Measurements from ENCODE around the gene ARMC7.
A peak's percentile ranks its signal among the peaks of the same experiment; 100 is the strongest.
"Not testable (repeated sequence)": the region's sequence is repeated elsewhere in the genome, so short reads cannot be mapped to it uniquely, and the experiment has no call there.

ARMC7 gene

GRCh38 chr17:75127936-75128335 lies 18.2 kb downstream of the ARMC7 start:
- Histone ChIP-seq H3K79me1 (replicated peaks; ENCODE audit: low read length, poor library complexity, severe bottlenecking) (peaks cover 24% of the 10 kb centered on the region), H3K4me1 (ENCODE audit: control insufficient read depth, insufficient read depth, low read depth, low read length) (peaks cover 24% of the 10 kb centered on the region), H3K36me3 (ENCODE audit: control insufficient read depth in 1 of 2, insufficient read depth in 2 of 2, low read depth in 1 of 2, low read length in 2 of 2) (peaks cover 18 to 39% of the 10 kb centered on the region in 2 experiments)
- H3K4me3 ChIP-seq (ENCODE audit: insufficient read depth in 1 of 2, low read depth in 1 of 2, low read length in 2 of 2); H3K27me3 ChIP-seq (ENCODE audit: control insufficient read depth in 1 of 2, insufficient read depth in 1 of 2, low read length in 2 of 2); H3K27ac ChIP-seq (ENCODE audit: low read length, poor library complexity, severe bottlenecking); H3K18ac ChIP-seq (ENCODE audit: low read depth in 1 of 2, low read length in 2 of 2); H2AK5ac ChIP-seq (ENCODE audit: low read length, severe bottlenecking); H3K4me2 ChIP-seq (ENCODE audit: low read length, poor library complexity, severe bottlenecking); H2BK15ac ChIP-seq (ENCODE audit: low read depth, poor library complexity, severe bottlenecking); H2BK5ac ChIP-seq (ENCODE audit: low read depth, low read length, poor library complexity, severe bottlenecking); H3K9me3 ChIP-seq (ENCODE audit: control insufficient read depth, low read length); H4K91ac ChIP-seq (ENCODE audit: low read length); H3K23ac ChIP-seq (ENCODE audit: low read length in 2 of 2); DNase-seq; H2AFZ ChIP-seq (ENCODE audit: low read depth, low read length); H3K4ac ChIP-seq (ENCODE audit: low read depth in 1 of 2, low read length in 2 of 2); H2BK120ac ChIP-seq (ENCODE audit: low read depth, low read length); H3K9ac ChIP-seq (ENCODE audit: low read length); H3K14ac ChIP-seq (ENCODE audit: low read length in 2 of 2); H4K8ac ChIP-seq (ENCODE audit: low read length); H2BK12ac ChIP-seq (ENCODE audit: low read length in 2 of 2): not testable (repeated sequence)
- 98% methylated on average over 5 of the region's 5 CpGs for WGBS

GRCh38 chr17:75128694-75129505 lies 19.1 kb downstream of the ARMC7 start:
- no peak overlapping the region for H2AFZ ChIP-seq (ENCODE audit: low read depth, low read length)
- peaks cover 18 to 39% of the 10 kb centered on the region in 2 experiments for H3K36me3 ChIP-seq (ENCODE audit: control insufficient read depth in 1 of 2, insufficient read depth in 2 of 2, low read depth in 1 of 2, low read length in 2 of 2)
- H3K14ac ChIP-seq (ENCODE audit: low read length in 2 of 2) = no peak overlapping the region
- no peak overlapping the region for H3K4me2 ChIP-seq (ENCODE audit: low read length, poor library complexity, severe bottlenecking)
- no peak overlapping the region for H2BK12ac ChIP-seq (ENCODE audit: low read length in 2 of 2)
- no peak overlapping the region for H3K4me3 ChIP-seq (ENCODE audit: insufficient read depth in 1 of 2, low read depth in 1 of 2, low read length in 2 of 2)
- H3K79me1 ChIP-seq (replicated peaks; ENCODE audit: low read length, poor library complexity, severe bottlenecking) = peaks cover 24% of the 10 kb centered on the region
- no peak overlapping the region for H3K23ac ChIP-seq (ENCODE audit: low read length in 2 of 2)
- no peak overlapping the region for H3K4ac ChIP-seq (ENCODE audit: low read depth in 1 of 2, low read length in 2 of 2)
- H4K91ac ChIP-seq (ENCODE audit: low read length) = no peak overlapping the region
- no peak overlapping the region for H4K8ac ChIP-seq (ENCODE audit: low read length)
- H2BK5ac ChIP-seq (ENCODE audit: low read depth, low read length, poor library complexity, severe bottlenecking) = no peak overlapping the region
- no peaks in the 10 kb centered on the region for H3K27me3 ChIP-seq (ENCODE audit: control insufficient read depth in 1 of 2, insufficient read depth in 1 of 2, low read length in 2 of 2)
- DNase-seq = no peak
- H3K4me1 ChIP-seq (ENCODE audit: control insufficient read depth, insufficient read depth, low read depth, low read length) = peaks cover 24% of the 10 kb centered on the region
- no peak overlapping the region for H2BK120ac ChIP-seq (ENCODE audit: low read depth, low read length)
- no peaks in the 10 kb centered on the region for H3K9me3 ChIP-seq (ENCODE audit: control insufficient read depth, low read length)
- WGBS = 97% methylated on average over 33 of the region's 33 CpGs
- no peak overlapping the region for H3K18ac ChIP-seq (ENCODE audit: low read depth in 1 of 2, low read length in 2 of 2)
- peak overlapping the region; percentile 21 for H2BK15ac ChIP-seq (ENCODE audit: low read depth, poor library complexity, severe bottlenecking)
- no peak overlapping the region for H3K27ac ChIP-seq (ENCODE audit: low read length, poor library complexity, severe bottlenecking)
- no peak overlapping the region for H2AK5ac ChIP-seq (ENCODE audit: low read length, severe bottlenecking)
- H3K9ac ChIP-seq (ENCODE audit: low read length) = no peak overlapping the region

- Histone ChIP-seq H2BK120ac (ENCODE audit: low read depth, low read length) (no peak overlapping the region), H3K79me1 (replicated peaks; ENCODE audit: low read length, poor library complexity, severe bottlenecking) (peaks cover 17% of the 10 kb centered on the region), H3K18ac (ENCODE audit: low read depth in 1 of 2, low read length in 2 of 2) (no peak overlapping the region), H3K27me3 (ENCODE audit: control insufficient read depth in 1 of 2, insufficient read depth in 1 of 2, low read length in 2 of 2) (no peaks in the 10 kb centered on the region), H3K9me3 (ENCODE audit: control insufficient read depth, low read length) (no peaks in the 10 kb centered on the region), H4K8ac (ENCODE audit: low read length) (no peak overlapping the region), H2AFZ (ENCODE audit: low read depth, low read length) (no peak overlapping the region), H3K4me3 (ENCODE audit: insufficient read depth in 1 of 2, low read depth in 1 of 2, low read length in 2 of 2) (no peak overlapping the region), H2BK15ac (ENCODE audit: low read depth, poor library complexity, severe bottlenecking) (no peak overlapping the region), H3K4me2 (ENCODE audit: low read length, poor library complexity, severe bottlenecking) (no peak overlapping the region), H3K4ac (ENCODE audit: low read depth in 1 of 2, low read length in 2 of 2) (no peak overlapping the region), H3K14ac (ENCODE audit: low read length in 2 of 2) (no peak overlapping the region), H3K9ac (ENCODE audit: low read length) (no peak overlapping the region), H2BK5ac (ENCODE audit: low read depth, low read length, poor library complexity, severe bottlenecking) (no peak overlapping the region), H3K36me3 (ENCODE audit: control insufficient read depth in 1 of 2, insufficient read depth in 2 of 2, low read depth in 1 of 2, low read length in 2 of 2) (peaks cover 19 to 35% of the 10 kb centered on the region in 2 experiments), H3K23ac (ENCODE audit: low read length in 2 of 2) (no peak overlapping the region), H3K27ac (ENCODE audit: low read length, poor library complexity, severe bottlenecking) (no peak overlapping the region), H3K4me1 (ENCODE audit: control insufficient read depth, insufficient read depth, low read depth, low read length) (peaks cover 17% of the 10 kb centered on the region), H2BK12ac (ENCODE audit: low read length in 2 of 2) (no peak overlapping the region), H2AK5ac (ENCODE audit: low read length, severe bottlenecking) (no peak overlapping the region), H4K91ac (ENCODE audit: low read length) (no peak overlapping the region)
- 99% methylated on average over 9 of the region's 9 CpGs for WGBS
- no peak for DNase-seq
Measured at GRCh38 chr17:75129576-75129975, 19.8 kb downstream of the ARMC7 start.

- H2BK5ac ChIP-seq (ENCODE audit: low read depth, low read length, poor library complexity, severe bottlenecking) = no peak overlapping the region
- H3K4me1 ChIP-seq (ENCODE audit: control insufficient read depth, insufficient read depth, low read depth, low read length) = peaks cover 12% of the 10 kb centered on the region
- WGBS = 89% methylated on average over 24 of the region's 24 CpGs
- peak overlapping the region in 1 of 2 experiments; percentile 20 for H3K4ac ChIP-seq (ENCODE audit: low read depth in 1 of 2, low read length in 2 of 2)
- H3K9ac ChIP-seq (ENCODE audit: low read length) = peak overlapping the region; percentile 95
- H3K4me2 ChIP-seq (ENCODE audit: low read length, poor library complexity, severe bottlenecking) = peak overlapping the region; percentile 83
- peak overlapping the region in 1 of 2 experiments; percentile 82 for H3K4me3 ChIP-seq (ENCODE audit: insufficient read depth in 1 of 2, low read depth in 1 of 2, low read length in 2 of 2)
- H3K23ac ChIP-seq (ENCODE audit: low read length in 2 of 2) = no peak overlapping the region
- H4K8ac ChIP-seq (ENCODE audit: low read length) = peak overlapping the region; percentile 69
- no peak overlapping the region for H2BK15ac ChIP-seq (ENCODE audit: low read depth, poor library complexity, severe bottlenecking)
- H3K27me3 ChIP-seq (ENCODE audit: control insufficient read depth in 1 of 2, insufficient read depth in 1 of 2, low read length in 2 of 2) = no peaks in the 10 kb centered on the region
- no peak overlapping the region for H2BK12ac ChIP-seq (ENCODE audit: low read length in 2 of 2)
- no peak overlapping the region for H3K27ac ChIP-seq (ENCODE audit: low read length, poor library complexity, severe bottlenecking)
- H2AFZ ChIP-seq (ENCODE audit: low read depth, low read length) = no peak overlapping the region
- H3K79me1 ChIP-seq (replicated peaks; ENCODE audit: low read length, poor library complexity, severe bottlenecking) = peaks cover 12% of the 10 kb centered on the region
- no peak overlapping the region for H4K91ac ChIP-seq (ENCODE audit: low read length)
- H3K14ac ChIP-seq (ENCODE audit: low read length in 2 of 2) = no peak overlapping the region
- H2AK5ac ChIP-seq (ENCODE audit: low read length, severe bottlenecking) = peak overlapping the region; percentile 7
- H3K18ac ChIP-seq (ENCODE audit: low read depth in 1 of 2, low read length in 2 of 2) = peak overlapping the region in 1 of 2 experiments; percentile 6
- H3K9me3 ChIP-seq (ENCODE audit: control insufficient read depth, low read length) = no peaks in the 10 kb centered on the region
- DNase-seq = no peak
- H3K36me3 ChIP-seq (ENCODE audit: control insufficient read depth in 1 of 2, insufficient read depth in 2 of 2, low read depth in 1 of 2, low read length in 2 of 2) = peaks cover 24 to 31% of the 10 kb centered on the region in 2 experiments
- no peak overlapping the region for H2BK120ac ChIP-seq (ENCODE audit: low read depth, low read length)
Measured at GRCh38 chr17:75130059-75130631, 20.4 kb downstream of the ARMC7 start.
